GM08714 (cell line): ENCODE results near the gene BTF3L4.

ENCODE experiments used
- H3K4me3 ChIP-seq: fragments of 200-500 bp; sonication (Bioruptor generic); 2 replicates; pipeline ENCODE4 v1.5.1; 2014; ENCODE audit warnings: mild to moderate bottlenecking, low read length, inconsistent platforms
- ZNF274 ChIP-seq: IDR thresholded peaks from 2 replicates; pipeline ENCODE4 v1.6.1; 2012; ENCODE audit warnings: mild to moderate bottlenecking, low read depth, low read length

BTF3L4 gene

DNA sequence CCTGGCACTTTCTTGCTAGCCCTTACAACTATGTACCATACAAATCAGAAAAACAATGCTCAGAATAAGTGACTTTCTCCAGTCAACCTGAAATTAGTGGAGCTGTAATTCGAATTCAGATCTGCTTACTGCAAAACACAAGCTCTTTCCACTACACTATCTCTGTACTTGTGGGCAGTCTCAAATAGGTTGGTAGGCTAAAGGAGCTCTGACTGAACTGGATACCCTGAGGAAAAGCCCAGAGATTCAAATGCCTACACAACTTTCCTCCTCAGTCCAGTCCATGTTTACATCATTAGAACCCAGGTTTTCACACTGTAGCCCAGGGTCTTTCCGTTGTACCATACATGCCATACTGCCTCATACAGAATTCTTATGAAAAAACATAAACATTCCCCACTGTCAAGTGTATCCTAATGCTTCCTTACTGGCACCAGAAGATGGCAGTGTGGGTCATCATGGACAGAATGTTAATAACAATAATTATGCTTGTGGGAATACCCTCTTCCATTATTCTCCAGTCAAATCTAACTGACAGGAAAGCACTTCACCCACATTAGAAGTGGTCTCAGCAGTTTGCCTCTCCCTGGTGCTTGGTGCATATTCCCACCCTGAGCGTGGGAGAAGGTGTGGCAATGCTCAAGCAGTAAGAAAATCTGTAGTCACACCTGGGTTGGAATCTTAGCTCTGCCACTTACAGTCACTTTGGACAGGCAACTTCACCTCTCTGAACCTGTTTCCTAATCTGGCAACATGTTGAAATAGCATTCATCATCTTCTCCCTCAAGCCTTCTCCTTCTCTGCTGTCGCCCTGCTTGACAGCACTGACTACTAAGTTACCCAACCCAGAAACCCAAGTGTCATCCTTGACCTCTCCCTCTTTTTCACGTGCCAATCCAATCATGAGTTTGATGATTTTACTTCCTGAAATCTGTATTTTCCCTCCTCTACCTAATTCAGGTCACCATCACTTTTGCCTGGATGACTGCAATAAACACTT lies 71.4 kb downstream of the BTF3L4 start:
- no peak for TF ChIP-seq ZNF274
- H3K4me3 ChIP-seq, result no peak overlapping the region

DNA sequence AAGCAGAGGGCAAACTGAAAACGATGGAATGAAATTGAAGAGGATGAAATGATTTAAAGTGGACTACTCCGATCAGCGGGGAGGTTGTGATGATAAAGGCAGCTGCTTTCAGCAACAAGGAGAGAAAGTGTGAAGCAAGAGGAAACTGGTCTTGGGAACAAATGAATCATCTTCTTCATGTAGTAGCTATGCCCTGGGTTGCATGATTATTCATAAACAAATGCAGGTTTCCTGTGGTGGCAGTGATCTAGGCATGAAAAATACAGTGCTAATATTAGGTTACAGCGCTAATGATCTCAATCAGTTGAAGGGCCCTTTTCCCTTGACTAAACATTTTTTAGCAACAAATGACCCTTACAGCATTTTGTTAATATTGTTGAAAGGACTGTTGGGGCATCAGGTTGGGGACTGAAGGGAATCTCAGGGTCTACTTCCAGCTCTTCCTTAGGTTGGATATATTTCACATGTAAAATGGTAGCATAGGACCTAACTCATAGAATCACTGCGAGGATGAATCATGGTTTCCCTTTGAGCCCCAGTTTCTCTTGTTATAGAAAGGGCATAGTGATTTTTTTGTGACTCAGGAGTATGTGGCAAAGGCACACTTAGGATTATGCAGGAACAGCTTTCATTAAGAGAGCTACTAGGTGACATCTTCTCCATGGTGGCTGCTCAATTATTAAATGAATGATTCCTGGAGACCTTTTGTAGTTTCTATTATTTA lies 83.9 kb downstream of the BTF3L4 start:
- H3K4me3 ChIP-seq, result no peak overlapping the region; the same call in 1 of the 2 replicates

More for the DNA sequence above, 83.9 kb downstream of the BTF3L4 start:
- TF ChIP-seq ZNF274, result no peak
